ENCODE measurements around the gene EVX2.
A peak's percentile ranks its signal among the peaks of the same experiment; 100 is the strongest.

The EVX2 gene

DNA sequence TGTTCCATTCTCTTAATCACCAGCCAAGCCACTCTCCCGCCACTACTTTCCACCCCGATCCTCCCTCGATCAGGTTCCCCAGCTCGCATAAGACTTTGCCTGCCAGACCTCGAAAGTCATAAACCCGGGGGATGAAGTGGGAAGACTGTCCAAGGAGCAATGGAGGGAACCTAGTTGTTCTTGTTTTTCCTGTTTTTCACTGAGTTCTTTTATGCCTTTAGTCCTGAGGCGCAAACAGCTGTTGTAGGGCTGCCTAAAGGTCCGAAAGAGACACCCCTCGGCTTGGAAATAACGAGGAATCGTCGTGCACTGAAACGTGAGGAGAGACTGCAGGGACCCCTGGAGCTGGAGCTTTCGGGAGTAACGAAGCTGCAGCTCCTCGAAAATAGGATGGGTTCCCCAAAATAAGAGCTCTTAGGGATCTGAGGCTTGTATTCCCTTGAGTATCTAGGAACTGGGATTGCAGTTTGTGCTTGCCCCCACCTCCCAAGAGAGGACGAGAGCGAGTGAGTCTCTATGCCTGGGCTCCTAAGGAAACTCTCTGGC, 14.1 kb upstream of the EVX2 start:
- TF ChIP-seq, protein P1, sequence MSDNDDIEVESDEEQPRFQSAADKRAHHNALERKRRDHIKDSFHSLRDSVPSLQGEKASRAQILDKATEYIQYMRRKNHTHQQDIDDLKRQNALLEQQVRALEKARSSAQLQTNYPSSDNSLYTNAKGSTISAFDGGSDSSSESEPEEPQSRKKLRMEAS (IDR thresholded peaks at IDR 0.05; ENCODE audit: low read depth, low read length), result no peak
- no peak for TF ChIP-seq MYC (IDR thresholded peaks at IDR 0.05; ENCODE audit: low read depth, low read length)
- no peak for TF ChIP-seq POLR2A (IDR thresholded peaks at IDR 0.05; ENCODE audit: extremely low read depth, insufficient read length)
- TF ChIP-seq, protein P2, sequence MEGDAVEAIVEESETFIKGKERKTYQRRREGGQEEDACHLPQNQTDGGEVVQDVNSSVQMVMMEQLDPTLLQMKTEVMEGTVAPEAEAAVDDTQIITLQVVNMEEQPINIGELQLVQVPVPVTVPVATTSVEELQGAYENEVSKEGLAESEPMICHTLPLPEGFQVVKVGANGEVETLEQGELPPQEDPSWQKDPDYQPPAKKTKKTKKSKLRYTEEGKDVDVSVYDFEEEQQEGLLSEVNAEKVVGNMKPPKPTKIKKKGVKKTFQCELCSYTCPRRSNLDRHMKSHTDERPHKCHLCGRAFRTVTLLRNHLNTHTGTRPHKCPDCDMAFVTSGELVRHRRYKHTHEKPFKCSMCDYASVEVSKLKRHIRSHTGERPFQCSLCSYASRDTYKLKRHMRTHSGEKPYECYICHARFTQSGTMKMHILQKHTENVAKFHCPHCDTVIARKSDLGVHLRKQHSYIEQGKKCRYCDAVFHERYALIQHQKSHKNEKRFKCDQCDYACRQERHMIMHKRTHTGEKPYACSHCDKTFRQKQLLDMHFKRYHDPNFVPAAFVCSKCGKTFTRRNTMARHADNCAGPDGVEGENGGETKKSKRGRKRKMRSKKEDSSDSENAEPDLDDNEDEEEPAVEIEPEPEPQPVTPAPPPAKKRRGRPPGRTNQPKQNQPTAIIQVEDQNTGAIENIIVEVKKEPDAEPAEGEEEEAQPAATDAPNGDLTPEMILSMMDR (IDR thresholded peaks at IDR 0.05; ENCODE audit: low read depth, low read length), result no peak
- H3K4me3 ChIP-seq (ENCODE audit: low read depth, low read length), result peak overlapping the region; percentile 86

DNA sequence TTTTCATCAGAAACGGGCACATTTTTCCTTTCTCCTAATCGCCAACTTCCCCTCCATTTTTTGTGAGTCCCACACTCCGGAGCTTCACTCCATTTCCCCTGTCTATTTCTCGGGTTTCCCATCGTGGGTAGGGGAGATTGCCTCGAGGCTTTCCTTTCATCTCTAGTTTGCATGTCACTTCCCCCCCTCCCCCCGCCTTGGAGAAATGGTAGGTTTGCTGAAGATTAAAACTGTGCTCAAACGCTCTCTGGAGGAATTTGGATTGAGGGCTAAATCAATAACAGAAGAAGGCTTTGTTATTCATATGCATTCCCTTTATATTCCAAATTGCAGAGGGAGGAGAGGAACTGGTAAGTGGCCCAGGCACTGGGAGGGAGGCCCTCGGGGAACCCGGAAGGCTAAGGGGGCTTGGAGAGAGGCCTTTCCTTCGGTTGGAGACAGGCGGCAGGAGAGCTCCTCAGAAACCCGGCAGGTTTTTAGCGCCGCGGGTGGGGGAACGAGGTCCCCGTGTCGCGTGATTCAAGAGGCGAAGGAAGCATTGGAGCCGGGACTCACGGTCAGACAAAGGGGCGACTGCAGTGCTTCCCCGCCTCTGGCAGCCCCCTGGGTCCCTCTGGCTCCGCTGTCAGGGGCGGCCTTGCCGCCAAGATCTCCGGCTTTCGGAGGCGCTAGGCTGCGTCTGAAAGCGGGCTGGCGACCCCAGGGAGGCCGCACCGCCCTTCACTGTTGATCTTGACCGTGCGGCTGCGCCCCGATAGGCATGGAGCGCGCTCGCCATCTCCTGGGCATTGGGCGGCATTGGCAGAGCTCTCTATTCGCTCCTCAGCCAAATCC, 13.4 kb upstream of the EVX2 start:
- TF ChIP-seq, protein P1 (IDR thresholded peaks at IDR 0.05; ENCODE audit: low read depth, low read length), result 0 out of 2 replicates have a peak, but pooled peaks have one; percentile 20
- TF ChIP-seq, protein P2 (IDR thresholded peaks at IDR 0.05; ENCODE audit: low read depth, low read length), result peak; percentile 90
- TF ChIP-seq MYC (IDR thresholded peaks at IDR 0.05; ENCODE audit: low read depth, low read length), result peak; percentile 37
- peak; percentile 47 for TF ChIP-seq POLR2A (IDR thresholded peaks at IDR 0.05; ENCODE audit: extremely low read depth, insufficient read length)
- peak; percentile 98 for DNase-seq (ENCODE audit: low read depth)
- peak overlapping the region; percentile 86 for H3K4me3 ChIP-seq (ENCODE audit: low read depth, low read length)

More for the DNA sequence above, 14.1 kb upstream of the EVX2 start:
- DNase-seq (ENCODE audit: low read depth), result no peak

DNA sequence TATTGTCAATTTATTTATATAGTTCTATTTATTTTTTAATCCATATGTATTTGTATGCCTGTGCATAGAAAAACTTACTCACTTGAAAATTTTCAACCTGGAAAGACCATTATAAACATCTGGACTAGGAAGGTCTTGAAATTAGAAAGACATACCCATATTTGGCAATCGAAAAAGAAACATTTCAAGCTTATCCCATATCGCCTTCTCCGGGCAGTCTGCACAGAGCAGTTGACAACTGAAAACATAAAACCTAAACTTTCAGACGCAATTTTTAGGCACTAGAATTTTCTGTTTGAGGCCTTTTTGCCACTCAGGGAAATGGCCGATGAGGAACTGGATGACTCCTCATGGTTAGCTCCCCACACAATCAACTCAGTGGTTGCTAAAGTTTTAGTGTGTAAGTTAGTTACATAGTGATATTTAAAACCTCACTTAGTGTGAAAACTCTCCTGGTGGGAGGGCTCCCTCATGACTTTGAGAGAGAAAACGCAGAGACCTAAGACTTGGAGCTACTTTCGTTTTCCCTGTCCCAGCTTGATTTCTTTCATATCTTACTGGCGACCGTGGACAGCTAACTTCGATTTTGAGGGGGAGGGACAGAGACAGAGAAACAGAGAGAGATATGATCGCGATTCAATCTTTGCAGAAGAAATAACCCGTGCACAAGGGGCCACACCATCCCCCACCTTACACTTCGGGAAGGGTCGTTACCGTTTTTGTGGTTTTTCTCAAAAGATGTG, 12.7 kb upstream of the EVX2 start:
- TF ChIP-seq, protein P2 (IDR thresholded peaks at IDR 0.05; ENCODE audit: low read depth, low read length), result no peak
- TF ChIP-seq, protein P1 (IDR thresholded peaks at IDR 0.05; ENCODE audit: low read depth, low read length), result peak; percentile 7; the same call in 1 of the 2 replicates
- TF ChIP-seq MYC (IDR thresholded peaks at IDR 0.05; ENCODE audit: low read depth, low read length), result peak; percentile 49
- TF ChIP-seq POLR2A (IDR thresholded peaks at IDR 0.05; ENCODE audit: extremely low read depth, insufficient read length), result peak; percentile 35
- H3K4me3 ChIP-seq (ENCODE audit: low read depth, low read length), result peak overlapping the region; percentile 86
- peak; percentile 82 for DNase-seq (ENCODE audit: low read depth)

DNA sequence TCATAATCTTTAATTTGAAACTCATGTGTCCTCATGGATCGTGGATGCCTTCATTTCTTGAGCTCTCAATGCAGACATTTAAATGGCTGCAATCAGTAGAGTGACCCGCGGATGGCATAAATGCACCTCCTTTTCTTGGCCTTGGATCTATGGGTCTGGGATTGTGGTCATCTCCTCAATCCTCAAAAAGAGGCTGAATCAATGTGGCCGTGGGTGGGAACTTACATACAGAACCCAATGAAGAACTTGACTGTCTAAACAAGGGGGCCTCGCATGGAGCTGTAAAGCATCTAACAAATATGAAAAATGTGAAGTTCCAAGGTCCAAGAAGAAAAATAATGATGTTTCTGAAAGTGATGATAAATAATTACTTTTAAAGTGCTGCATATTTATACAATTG, 11.7 kb upstream of the EVX2 start:
- H3K4me3 ChIP-seq (ENCODE audit: low read depth, low read length), result peak overlapping the region; percentile 86
- peak; percentile 50 for DNase-seq (ENCODE audit: low read depth)
- TF ChIP-seq POLR2A (IDR thresholded peaks at IDR 0.05; ENCODE audit: extremely low read depth, insufficient read length) (no peak), MYC (IDR thresholded peaks at IDR 0.05; ENCODE audit: low read depth, low read length) (no peak)
- TF ChIP-seq, protein P1 (IDR thresholded peaks at IDR 0.05; ENCODE audit: low read depth, low read length), result no peak
- TF ChIP-seq, protein P2 (IDR thresholded peaks at IDR 0.05; ENCODE audit: low read depth, low read length), result no peak

DNA sequence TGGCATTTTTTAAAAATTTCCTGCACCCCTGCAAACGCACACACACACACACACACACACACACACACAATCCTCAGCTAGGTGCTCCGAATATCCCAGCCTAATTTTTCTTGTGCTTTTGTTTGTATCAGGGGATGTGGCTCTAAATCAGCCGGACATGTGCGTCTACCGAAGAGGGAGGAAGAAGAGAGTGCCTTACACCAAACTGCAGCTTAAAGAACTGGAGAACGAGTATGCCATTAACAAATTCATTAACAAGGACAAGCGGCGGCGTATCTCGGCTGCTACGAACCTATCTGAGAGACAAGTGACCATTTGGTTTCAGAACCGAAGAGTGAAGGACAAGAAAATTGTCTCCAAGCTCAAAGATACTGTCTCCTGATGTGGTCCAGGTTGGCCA, 10.6 kb upstream of the EVX2 start:
- H3K4me3 ChIP-seq (ENCODE audit: low read depth, low read length), result peak overlapping the region; percentile 86
- peak; percentile 52 for DNase-seq (ENCODE audit: low read depth)

More for the DNA sequence above, 10.6 kb upstream of the EVX2 start:
- no peak for TF ChIP-seq POLR2A (IDR thresholded peaks at IDR 0.05; ENCODE audit: extremely low read depth, insufficient read length)
- no peak for TF ChIP-seq MYC (IDR thresholded peaks at IDR 0.05; ENCODE audit: low read depth, low read length)
- TF ChIP-seq, protein P2 (IDR thresholded peaks at IDR 0.05; ENCODE audit: low read depth, low read length), result no peak
- TF ChIP-seq, protein P1 (IDR thresholded peaks at IDR 0.05; ENCODE audit: low read depth, low read length), result no peak; the same call in 1 of the 2 replicates
